Pancreas (tissue), 10 donors: Measurements from ENCODE around the gene KCNMA1. TPM values are rescaled to one million over a fixed set of nuclear protein-coding genes. Genes with fewer than 3 reads are reported as not detected.
A peak's percentile ranks its signal among the peaks of the same experiment; 100 is the strongest.

ENCODE experiments used
- ATAC-seq, 4 donors: fragments of 200-7000 bp; cut with Tn5 transposase; one replicate each; pipeline versions ENCODE4 v1.8.0 to v1.9.1; 2020; ENCODE audit warnings: mild to moderate bottlenecking in 4 of 4, moderate library complexity in 4 of 4
- DNase-seq, 6 donors: peaks; one replicate each; pipeline ENCODE4 v3.0.0-alpha.2; 2020
- FAIRE-seq: peaks from 2 replicates; lab custom pipeline; 2012; peaks lifted over from hg19 to GRCh38; lab: Jason Lieb, UNC
- H3K27ac ChIP-seq, 4 donors: fragments of 200-600 bp; sonication (generic); 1 replicate in 3 of 4; 2 replicates in 1 of 4; pipeline versions ENCODE4 v1.5.0 to v1.8.0; 2020
- H3K27me3 ChIP-seq, 4 donors: fragments of 200-600 bp; one replicate each; pipeline ENCODE4 v1.8.0; 2021
- H3K36me3 ChIP-seq, 3 donors: fragments of 200-600 bp; sonication (generic) in 1 of 3; one replicate each; pipeline versions ENCODE4 v1.5.0 to v1.8.0; 2020 to 2021
- H3K4me1 ChIP-seq, 3 donors: fragments of 200-600 bp; one replicate each; pipeline ENCODE4 v1.8.0; 2021
- H3K4me3 ChIP-seq, 4 donors: fragments of 200-600 bp; sonication (generic) in 2 of 4; one replicate each; pipeline versions ENCODE4 v1.5.0 to v1.8.0; 2020 to 2021
- H3K9me3 ChIP-seq, 4 donors: fragments of 200-600 bp; one replicate each; pipeline ENCODE4 v1.8.0; 2021
- CTCF ChIP-seq, 4 donors: fragments of 200-600 bp; sonication (generic) in 3 of 4; IDR thresholded peaks; one replicate each; pipeline versions ENCODE4 v1.5.0 to v1.8.0; 2021; ENCODE audit warnings: antibody characterized with exemption in 4 of 4
- WGBS, 2 donors: extraction: QIAGEN DNeasy Blood & Tissue Kit; methylation state at CpG; one replicate each; pipeline ENCODE4 v1.1.7; 2013; 5-methylcytosine and 5-hydroxymethylcytosine counted together
- intact Hi-C, 3 donors: fragments of 100-400 bp; cut with DNase I; formaldehyde crosslinking; loops; one replicate each; pipeline versions ENCODE4 v1.11.1 to v1.14.2; 2022
- polyA plus RNA-seq, 2 donors: library from polyadenylated mRNA; stranded (reverse); fragments of 200-250 nt; gene quantifications; one replicate each; pipeline ENCODE4 v1.2.3, GENCODE V29; 2013
- total RNA-seq, 6 donors: library from RNA; stranded (reverse); fragmentation: NEBNext Ultra II Directional in 4 of 6; extraction: Animal tissue kit (Norgen Biotek cat#: 25700) in 4 of 6; gene quantifications; one replicate each; pipeline versions ENCODE4 v1.2.1 to v1.2.4, GENCODE V29; 2021 to 2023
- donor health status: healthy with polysubstance abuse.
- donor health status: DM: no; HTN: no; CAD: no; lungs with moderate emphysema.
- donor health status: DM: no; HTN: no; CAD: no.
- donor health status: control.
- donor health status: control.
- donor health status: Bipolar disorder and iron deficiency.
- donor health status: DM: yes; HTN: yes; CAD: no.
- donor health status: DM: no; HTN: no; CAD: no.
- donor health status: DM: no; HTN: no; CAD: no.
- donor health status: DM: yes; HTN: yes; CAD: no.

KCNMA1 gene
- total and polyA plus RNA-seq, 8 donors: 3.5 to 19.4 (median 9.3) TPM

GRCh38 chr10:77177161-77177560, 460.4 kb downstream of the KCNMA1 start:
- no peak for FAIRE-seq
- Histone ChIP-seq H3K4me1 (no peaks in the 10 kb centered on the region), H3K9me3 (no peaks in the 10 kb centered on the region), H3K4me3 (no peak overlapping the region), H3K27ac (no peak overlapping the region), H3K36me3 (no peaks in the 10 kb centered on the region), H3K27me3 (no peaks in the 10 kb centered on the region)
- no peak for DNase-seq
- intact Hi-C loops: loop anchor here (10.0 kb wide), 3 partner anchors 218 to 538 kb away; no protein-coding TSS in a partner anchor
- no peak for ATAC-seq
- no peak for TF ChIP-seq CTCF (IDR thresholded peaks at IDR 0.05)

GRCh38 chr10:77176232-77176631, 461.4 kb downstream of the KCNMA1 start:
- ATAC-seq (no peak), FAIRE-seq (no peak), DNase-seq (no peak)
- Histone ChIP-seq H3K4me3 (no peak overlapping the region), H3K27ac (no peak overlapping the region), H3K9me3 (no peaks in the 10 kb centered on the region), H3K27me3 (no peaks in the 10 kb centered on the region), H3K36me3 (no peaks in the 10 kb centered on the region), H3K4me1 (no peaks in the 10 kb centered on the region)
- TF ChIP-seq CTCF (IDR thresholded peaks at IDR 0.05): no peak
- WGBS, 2 donors: 83 to 87% methylated on average over 3 of the region's 3 CpGs
- intact Hi-C loops: loop anchor here (10.0 kb wide), 3 partner anchors 219 to 539 kb away; no protein-coding TSS in a partner anchor

GRCh38 chr10:77175631-77176222, 461.9 kb downstream of the KCNMA1 start:
- Histone ChIP-seq H3K27me3 (no peaks in the 10 kb centered on the region), H3K4me1 (no peaks in the 10 kb centered on the region), H3K36me3 (no peaks in the 10 kb centered on the region), H3K27ac (no peak overlapping the region), H3K9me3 (no peaks in the 10 kb centered on the region), H3K4me3 (no peak overlapping the region)
- no peak for TF ChIP-seq CTCF (IDR thresholded peaks at IDR 0.05)
- FAIRE-seq: no peak
- 94 to 96% methylated on average over 2 of the region's 2 CpGs for WGBS, 2 donors
- ATAC-seq: no peak
- intact Hi-C loops: loop anchor here (10.0 kb wide), 3 partner anchors 219 to 539 kb away; no protein-coding TSS in a partner anchor
- no peak for DNase-seq

GRCh38 chr10:77173615-77174461, 463.8 kb downstream of the KCNMA1 start:
- peak; percentile 70 for FAIRE-seq

More at GRCh38 chr10:77173615-77174461, 463.8 kb downstream of the KCNMA1 start:
- peak; percentile 71 to 98 (median 93) for ATAC-seq
- Histone ChIP-seq H3K4me3 (no peak overlapping the region), H3K36me3 (no peaks in the 10 kb centered on the region), H3K4me1 (no peaks in the 10 kb centered on the region), H3K9me3 (no peaks in the 10 kb centered on the region), H3K27me3 (no peaks in the 10 kb centered on the region), H3K27ac (no peak overlapping the region)
- intact Hi-C loops: loop anchor here (5.0 to 10.0 kb wide), 4 partner anchors 221 to 541 kb away; no protein-coding TSS in a partner anchor
- WGBS, 2 donors: 36% methylated on average over 4 of the region's 4 CpGs
- TF ChIP-seq CTCF (IDR thresholded peaks at IDR 0.05): peak; percentile 66 to 88 (median 82)
- peak; percentile 50 to 83 (median 70) for DNase-seq
